ENCODE data around the gene GRIFIN. TPM values are rescaled to one million over a fixed set of nuclear protein-coding genes. Genes with fewer than 3 reads are reported as not detected.

Gene GRIFIN
- total and polyA plus RNA-seq, 9 of the 15 experiments (the other 6 are each of a cell fraction or from before 2014, with no cell fraction given): not detected

GRCh38 chr7:2468227-2468626, 8.0 kb downstream of the GRIFIN start:
- no TSS peak for BruUV-seq (replicated peaks)
- CTCF ChIA-PET (ENCODE audit: low intra/inter-chr PET ratio): interaction anchor here (2.0 to 2.3 kb wide), 3 partner anchors 17 to 889 kb away, joined by 4 to 12 read pairs (median 9); no protein-coding TSS in a partner anchor
- Histone ChIP-seq H3K9me3 (replicated peaks; ENCODE audit: control insufficient read depth, insufficient read depth, low read depth, low read length) (no peaks in the 10 kb centered on the region), H3K9ac (ENCODE audit: insufficient read depth in 1 of 2, low read depth in 2 of 2, low read length in 2 of 2) (no peak overlapping the region), H3K4me1 (replicated peaks in 1 of 2; ENCODE audit: control insufficient read depth in 2 of 2, insufficient read depth in 2 of 2, low read length in 2 of 2) (peaks cover 0 to 21% of the 10 kb centered on the region in 2 experiments; a peak in 2 of 5 replicates), H3K36me3 (ENCODE audit: control insufficient read depth, insufficient read depth, low read length) (no peaks in the 10 kb centered on the region), H3K9me1 (ENCODE audit: control insufficient read depth, insufficient read depth, low read length) (no peaks in the 10 kb centered on the region), H2AFZ (ENCODE audit: low read depth, low read length) (no peak overlapping the region), H3K4me2 (ENCODE audit: insufficient read depth, low read length) (no peak overlapping the region), H3K27ac (ENCODE audit: extremely low read depth, low read depth, low read length) (no peak overlapping the region), H3K27me3 (ENCODE audit: control insufficient read depth in 2 of 2, insufficient read depth in 2 of 2, low read length in 2 of 2) (peaks cover 2 to 25% of the 10 kb centered on the region in 2 experiments; a peak in 4 of 5 replicates), H3K4me3 (no peak overlapping the region), H4K20me1 (replicated peaks; ENCODE audit: control insufficient read depth, insufficient read depth, low read length) (peaks cover 3% of the 10 kb centered on the region; the same call in 1 of the 2 replicates), H3K79me2 (ENCODE audit: control insufficient read depth, insufficient read depth, low read length) (no peaks in the 10 kb centered on the region)
- no peak for ATAC-seq
- no peak for DNase-seq (ENCODE audit: extremely low read depth in 1 of 4, low spot score in 3 of 4)
- in situ Hi-C loops (cut with MboI) (no loop called here), intact Hi-C loops (cut with micrococcal nuclease) (no loop called here)
- WGBS (ENCODE audit: insufficient coverage, low coverage, missing lambda C conversion rate): 34% methylated on average over 7 of the region's 7 CpGs
- POLR2A ChIA-PET: interaction anchor here (0.7 to 1.2 kb wide), 3 partner anchors 13 to 113 kb away, joined by 3 read pairs; no protein-coding TSS in a partner anchor
- FAIRE-seq: no peak
- no peak for TF ChIP-seq CBX1 (IDR thresholded peaks at IDR 0.05; ENCODE audit: low read depth)
- no peak for TF ChIP-seq ZNF398 (CRISPR knock-in tag; IDR thresholded peaks at IDR 0.05)
- TF ChIP-seq CREM (IDR thresholded peaks at IDR 0.05; ENCODE audit: low read depth): no peak
- no peak for TF ChIP-seq ARID4B (CRISPR knock-in tag; IDR thresholded peaks at IDR 0.05)
- no peak for TF ChIP-seq TBP (optimal IDR thresholded peaks at IDR 0.05; ENCODE audit: low read depth, low read length)
- no peak for TF ChIP-seq SP2 (IDR thresholded peaks at IDR 0.05; ENCODE audit: extremely low read depth, low read depth, low read length, poor library complexity, severe bottlenecking)
- TF ChIP-seq ARID1B (IDR thresholded peaks at IDR 0.05): no peak
- no peak for TF ChIP-seq TFAP4 (CRISPR knock-in tag; IDR thresholded peaks at IDR 0.05; ENCODE audit: borderline replicate concordance)
- no peak for TF ChIP-seq SIRT6 (IDR thresholded peaks at IDR 0.05; ENCODE audit: low read depth, low read length)
- no peak for TF ChIP-seq ZFPM2 (CRISPR knock-in tag; IDR thresholded peaks at IDR 0.05)
